ENCODE measurements around the gene HES4.
A peak's percentile ranks its signal among the peaks of the same experiment; 100 is the strongest.
"Not testable (repeated sequence)": the region's sequence is repeated elsewhere in the genome, so short reads cannot be mapped to it uniquely, and the experiment has no call there.

HES4 gene

GRCh38 chr1:1017397-1018320 is 17.8 kb upstream of the HES4 start:
- DNase-seq, result not testable (repeated sequence)

- DNase-seq, result peak; percentile 75
Observed at GRCh38 chr1:1014799-1015681, 15.1 kb upstream of the HES4 start.

- peak; percentile 47 for DNase-seq
Observed at GRCh38 chr1:1013922-1014648, 14.2 kb upstream of the HES4 start.

- peak; percentile 99 for DNase-seq
Observed at GRCh38 chr1:1013105-1013921, 13.4 kb upstream of the HES4 start, which contains the start of gene ISG15. ISG15 (plus strand) TSS chr1:1013497; CDS start chr1:1013574, 77 bp downstream.

GRCh38 chr1:1012736-1013104 is 12.8 kb upstream of the HES4 start:
- not testable (repeated sequence) for DNase-seq

GRCh38 chr1:1011396-1011949 is 11.6 kb upstream of the HES4 start:
- DNase-seq, result no peak

- not testable (repeated sequence) for DNase-seq
Observed at GRCh38 chr1:1010131-1010530, 10.2 kb upstream of the HES4 start.

GRCh38 chr1:1006305-1007159 is 6.6 kb upstream of the HES4 start:
- peak; percentile 24 for DNase-seq

- DNase-seq, result no peak
Observed at GRCh38 chr1:1005774-1006304, 5.9 kb upstream of the HES4 start.

GRCh38 chr1:1004780-1005697 is 5.1 kb upstream of the HES4 start:
- DNase-seq, result peak; percentile 47

GRCh38 chr1:1004420-1004779 is 4.5 kb upstream of the HES4 start:
- no peak for DNase-seq

GRCh38 chr1:1003618-1004419 is 3.9 kb upstream of the HES4 start:
- DNase-seq, result no peak

GRCh38 chr1:1001057-1001783 is 1.3 kb upstream of the HES4 start:
- no peak for DNase-seq

GRCh38 chr1:1000357-1001056 is 610 bp upstream of the HES4 start:
- peak; percentile 93 for DNase-seq

- DNase-seq, result peak; percentile 56
Observed at GRCh38 chr1:998995-999724, 737 bp downstream of the HES4 start.

GRCh38 chr1:998745-998994 is 1.2 kb downstream of the HES4 start:
- no peak for DNase-seq
